HepG2 (cell line): ENCODE data around the gene CAMK2D. TPM values are rescaled to one million over a fixed set of nuclear protein-coding genes. Genes with fewer than 3 reads are reported as not detected.

Experiments used
- ATAC-seq: fragments of 200-7000 bp; cut with Tn5 transposase; 3 replicates; pipeline ENCODE4 v1.9.1; 2020; ENCODE audit warnings: mild to moderate bottlenecking, moderate library complexity
- BruUV-seq: library from RNA; stranded (reverse); fragments of 400-500 nt; replicated peaks from 2 replicates; lab custom pipeline; 2021; lab: Mats Ljungman, UMichigan
- CTCF ChIA-PET: fragments of 300-600 bp; formaldehyde crosslinking; extraction: SDS; loops from one replicate; lab custom pipeline; 2021; ENCODE audit warnings: low total read pairs, inconsistent platforms, low intra/inter-chr PET ratio; lab: Yijun Ruan, JAX
- POLR2A ChIA-PET: fragments of 350-600 bp; sonication (Branson Sonifier 250); formaldehyde crosslinking; loops from one replicate; lab custom pipeline; 2020; ENCODE audit warnings: antibody characterized with exemption, inconsistent platforms; lab: Yijun Ruan, JAX
- DNase-seq: peaks from one replicate; pipeline ENCODE4 v3.0.0-alpha.2; 2015; ENCODE audit warnings: low spot score
- FAIRE-seq: peaks from 3 replicates; lab custom pipeline; 2011; peaks lifted over from hg19 to GRCh38; lab: Jason Lieb, UNC
- H2AFZ ChIP-seq: one replicate; pipeline ENCODE4 v1.6.1; 2011; ENCODE audit warnings: low read length, inconsistent platforms
- H3K27ac ChIP-seq: fragments of 300-600 bp; 3 replicates; pipeline ENCODE4 v1.8.0; 2011; ENCODE audit warnings: mixed run types, mild to moderate bottlenecking, mixed read lengths, low read length, inconsistent platforms; ENCODE audit not compliant: insufficient read depth; ENCODE audit errors: extremely low read length
- H3K27me3 ChIP-seq, 2 experiments: fragments of 200-600 bp in 1 of 2; 2 replicates in 1 of 2; 3 replicates in 1 of 2; pipeline versions ENCODE4 v1.6.0 to v1.8.0; 2011; ENCODE audit warnings: low read length in 2 of 2, mild to moderate bottlenecking in 2 of 2, moderate library complexity in 2 of 2, inconsistent platforms in 1 of 2; ENCODE audit not compliant: insufficient read depth in 2 of 2, control insufficient read depth in 1 of 2
- H3K36me3 ChIP-seq, 2 experiments: fragments of 200-600 bp in 1 of 2; replicated peaks in 1 of 2; 2 replicates in 1 of 2; 3 replicates in 1 of 2; pipeline versions ENCODE4 v1.5.1 to v1.8.0; 2011; ENCODE audit warnings: low read length in 2 of 2, inconsistent platforms in 1 of 2; ENCODE audit not compliant: insufficient read depth in 2 of 2, control insufficient read depth in 1 of 2
- H3K4me1 ChIP-seq: 2 replicates; pipeline ENCODE4 v1.5.1; 2012; ENCODE audit warnings: low read length, inconsistent platforms; ENCODE audit not compliant: insufficient read depth
- H3K4me2 ChIP-seq: 2 replicates; pipeline ENCODE4 v1.6.0; 2011; ENCODE audit warnings: low read depth, low read length, inconsistent platforms
- H3K4me3 ChIP-seq, 3 experiments: fragments of 200-600 bp in 1 of 3; sonication (generic), shearing (Covaris generic) in 1 of 3; replicated peaks in 1 of 3; 2 replicates each; pipeline ENCODE4 v1.5.1; 2011 to 2016; ENCODE audit warnings: low read length in 3 of 3, inconsistent platforms in 2 of 3, low read depth in 2 of 3, mild to moderate bottlenecking in 2 of 3, control low read depth in 1 of 3, mixed read lengths in 1 of 3; ENCODE audit not compliant: insufficient read depth in 1 of 3
- H3K79me2 ChIP-seq: one replicate; pipeline ENCODE4 v1.6.1; 2011; ENCODE audit warnings: low read length, inconsistent platforms; ENCODE audit not compliant: insufficient read depth
- H3K9ac ChIP-seq: 2 replicates; pipeline ENCODE4 v1.6.0; 2011; ENCODE audit warnings: mild to moderate bottlenecking, low read depth, low read length, inconsistent platforms; ENCODE audit not compliant: insufficient read depth
- H3K9me3 ChIP-seq: 2 replicates; pipeline ENCODE4 v1.5.1; 2012; ENCODE audit warnings: mild to moderate bottlenecking, low read length
- H4K20me1 ChIP-seq: 2 replicates; pipeline ENCODE4 v1.6.0; 2011; ENCODE audit warnings: inconsistent platforms, mild to moderate bottlenecking, low read length, moderate library complexity; ENCODE audit not compliant: insufficient read depth
- JUNB ChIP-seq: sonication (generic); formaldehyde crosslinking; IDR thresholded peaks from 2 replicates; pipeline ENCODE4 v1.8.0; 2022; ENCODE audit warnings: missing genetic modification reagents, mild to moderate bottlenecking, borderline replicate concordance
- KLF11 ChIP-seq: IDR thresholded peaks from 2 replicates; pipeline ENCODE4 v1.6.1; 2016; ENCODE audit warnings: missing compliant biosample characterization
- MEF2D ChIP-seq: sonication (generic); formaldehyde crosslinking; IDR thresholded peaks from 2 replicates; pipeline ENCODE4 v1.5.1; 2020; ENCODE audit warnings: mild to moderate bottlenecking, missing genetic modification reagents
- MIER2 ChIP-seq: IDR thresholded peaks from 2 replicates; pipeline ENCODE4 v1.6.1; 2016; ENCODE audit warnings: missing biosample characterization, missing genetic modification reagents
- NCOR1 ChIP-seq: fragments of 200-600 bp; sonication (generic); IDR thresholded peaks from 2 replicates; pipeline ENCODE4 v1.7.0; 2017; ENCODE audit warnings: antibody characterized with exemption, low read length, borderline replicate concordance
- RARA ChIP-seq: IDR thresholded peaks from 2 replicates; pipeline ENCODE4 v1.6.1; 2016; ENCODE audit warnings: missing genetic modification reagents, missing compliant biosample characterization
- RARG ChIP-seq: sonication (generic); formaldehyde crosslinking; IDR thresholded peaks from 2 replicates; pipeline ENCODE4 v1.4.0; 2020; ENCODE audit warnings: low read depth, mild to moderate bottlenecking, missing genetic modification reagents
- RNF219 ChIP-seq: sonication (generic); formaldehyde crosslinking; IDR thresholded peaks from 2 replicates; pipeline ENCODE4 v1.5.0; 2020; ENCODE audit warnings: mild to moderate bottlenecking, missing genetic modification reagents
- TAF1 ChIP-seq: sonication (generic); formaldehyde crosslinking; IDR thresholded peaks from 2 replicates; pipeline ENCODE4 v1.4.0; 2020; ENCODE audit warnings: missing genetic modification reagents
- TBX2 ChIP-seq: sonication (generic); formaldehyde crosslinking; IDR thresholded peaks from 2 replicates; pipeline ENCODE4 v1.5.0; 2020; ENCODE audit warnings: missing genetic modification reagents, mild to moderate bottlenecking, borderline replicate concordance
- ZNF280B ChIP-seq: sonication (generic); formaldehyde crosslinking; IDR thresholded peaks from 2 replicates; pipeline ENCODE4 v1.5.0; 2020; ENCODE audit warnings: missing genetic modification reagents, mild to moderate bottlenecking, borderline replicate concordance
- ZNF614 ChIP-seq: IDR thresholded peaks from 2 replicates; pipeline ENCODE4 v1.6.1; 2018; ENCODE audit warnings: missing biosample characterization, missing genetic modification reagents, inconsistent platforms, borderline replicate concordance
- WGBS: methylation state at CpG from one replicate; pipeline ENCODE4 v1.1.6; 2017; ENCODE audit warnings: low lambda C conversion rate; 5-methylcytosine and 5-hydroxymethylcytosine counted together
- in situ Hi-C: cut with HindIII; loops from 2 replicates; pipeline ENCODE4 v1.10.0; 2017; ENCODE audit warnings: low pct_unique_long_range_greater_than_20kb; ENCODE audit not compliant: extremely low pct_ligation_motif_present
- intact Hi-C: fragments of 100-400 bp; cut with micrococcal nuclease; formaldehyde crosslinking; loops from one replicate; pipeline ENCODE4 v1.10.0; 2022; ENCODE audit not compliant: unreplicated experiment
- polyA plus RNA-seq, 8 experiments: library from polyadenylated mRNA; depleted of rRNA in 3 of 8; stranded (reverse) in 7 of 8; unstranded in 1 of 8; fragments of >200 nt; fragmentation: Illumina TruSeq in 4 of 8; extraction: Trizol in 4 of 8; gene quantifications; 2 replicates each; pipeline versions ENCODE4 v1.2.1 to v1.2.3, GENCODE V29; 2011 to 2016; ENCODE audit warnings: low read depth in 4 of 8, missing spikeins in 1 of 8, mixed read lengths in 1 of 8; ENCODE audit not compliant: insufficient read depth in 1 of 8
- total RNA-seq, 5 experiments: library from RNA; depleted of rRNA; stranded (reverse); fragments of >200 nt; fragmentation: Illumina TruSeq; extraction: Trizol; gene quantifications; 2 replicates each; pipeline ENCODE4 v1.2.3, GENCODE V29; 2016; ENCODE audit warnings: low read depth in 1 of 5
- TF ChIP-seq, protein P1 (sequence below): sonication (generic); formaldehyde crosslinking; IDR thresholded peaks from 2 replicates; pipeline ENCODE4 v1.5.0; 2020; ENCODE audit warnings: mild to moderate bottlenecking, missing genetic modification reagents

Gene CAMK2D
- total and polyA plus RNA-seq, 2 of the 13 experiments (the other 11 are each of a cell fraction or from before 2014, with no cell fraction given): 18.0 to 65.4 TPM

- Histone ChIP-seq H4K20me1 (no peaks in the 10 kb centered on the region), H3K27me3 (no peaks in the 10 kb centered on the region), H3K4me1 (peaks cover 87% of the 10 kb centered on the region), H3K9me3 (no peaks in the 10 kb centered on the region), H3K79me2 (peaks cover 12% of the 10 kb centered on the region), H3K36me3 (no peaks in the 10 kb centered on the region; a peak in 1 of 5 replicates), H3K4me2 (no peak overlapping the region), H3K4me3 (no peak overlapping the region), H3K9ac (no peak overlapping the region), H3K27ac (no peak overlapping the region), H2AFZ (no peak overlapping the region)
- ATAC-seq: no peak
- no TSS peak for BruUV-seq
- intact Hi-C loops: loop anchor here (5.0 kb wide), 2 partner anchors 39 to 96 kb away; no protein-coding TSS in a partner anchor
- ChIA-PET POLR2A (interaction anchor here (1.3 kb wide), 1 partner anchor 41 kb away, joined by 4 read pairs; no protein-coding TSS in a partner anchor), CTCF (no interaction called here)
- in situ Hi-C loops: no loop called here
- TF ChIP-seq KLF11 (no peak), ZNF614 (CRISPR knock-in tag) (no peak), TBX2 (CRISPR knock-in tag) (no peak), ZNF280B (CRISPR knock-in tag) (no peak), TAF1 (no peak)
- DNase-seq: no peak
- 96% methylated on average over 4 of the region's 4 CpGs for WGBS
- FAIRE-seq: no peak
Measured at GRCh38 chr4:113643505-113643904, 118.0 kb downstream of the CAMK2D start.

DNA sequence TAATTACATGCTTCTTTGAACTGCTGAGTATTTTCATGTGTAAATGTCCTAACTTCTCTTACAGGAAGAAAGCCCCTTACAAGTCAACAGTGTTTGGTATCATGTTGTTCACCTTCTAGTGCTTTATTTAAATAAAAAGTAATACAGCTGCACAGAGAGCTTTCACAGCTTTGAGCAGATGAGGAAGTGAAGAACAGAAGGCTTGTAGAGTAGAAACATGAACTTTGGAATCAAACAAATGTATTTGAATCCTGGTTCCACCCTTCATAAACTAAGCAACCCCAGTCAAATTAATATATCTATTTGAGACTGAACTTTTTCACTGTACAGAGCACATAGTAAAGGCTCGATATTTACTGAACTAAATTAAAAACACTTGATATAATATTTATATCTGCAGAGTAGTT lies 120.5 kb downstream of the CAMK2D start:
- Histone ChIP-seq H3K4me2 (peak overlapping the region; percentile 60), H3K9me3 (no peaks in the 10 kb centered on the region), H3K79me2 (peaks cover 14% of the 10 kb centered on the region), H3K36me3 (no peaks in the 10 kb centered on the region), H3K4me3 (peak overlapping the region in 2 of 3 experiments; percentile 4 to 32; a peak in 3 of 6 replicates), H3K27ac (peak overlapping the region; percentile 90), H2AFZ (no peak overlapping the region), H4K20me1 (no peaks in the 10 kb centered on the region), H3K4me1 (peaks cover 94% of the 10 kb centered on the region), H3K27me3 (no peaks in the 10 kb centered on the region), H3K9ac (peak overlapping the region; percentile 43; the same call in 1 of the 2 replicates)
- intact Hi-C loops: loop anchor here (1.0 to 5.0 kb wide), 3 partner anchors 41 to 120 kb away; partner anchors contain the start of gene CAMK2D
- CTCF ChIA-PET: no interaction called here
- WGBS: 3% methylated on average over 1 of the region's 1 CpG
- POLR2A ChIA-PET: interaction anchor here (0.8 to 1.5 kb wide), 3 partner anchors 15 to 120 kb away, joined by 3 to 5 read pairs (median 5); no protein-coding TSS in a partner anchor
- DNase-seq: peak; percentile 89
- ATAC-seq: peak; percentile 81
- FAIRE-seq: peak; percentile 49
- no TSS peak for BruUV-seq
- in situ Hi-C loops: no loop called here
- TF ChIP-seq MEF2D (no peak), MIER2 (CRISPR knock-in tag) (0 out of 2 replicates have a peak, but pooled peaks have one; percentile 15), JUNB (CRISPR knock-in tag) (no peak), RNF219 (no peak), ZNF614 (CRISPR knock-in tag) (peak; percentile 68; the same call in 1 of the 2 replicates), RARA (0 out of 2 replicates have a peak, but pooled peaks have one; percentile 19), NCOR1 (peak; percentile 62; the same call in 1 of the 2 replicates), RARG (no peak)
- TF ChIP-seq, protein P1, sequence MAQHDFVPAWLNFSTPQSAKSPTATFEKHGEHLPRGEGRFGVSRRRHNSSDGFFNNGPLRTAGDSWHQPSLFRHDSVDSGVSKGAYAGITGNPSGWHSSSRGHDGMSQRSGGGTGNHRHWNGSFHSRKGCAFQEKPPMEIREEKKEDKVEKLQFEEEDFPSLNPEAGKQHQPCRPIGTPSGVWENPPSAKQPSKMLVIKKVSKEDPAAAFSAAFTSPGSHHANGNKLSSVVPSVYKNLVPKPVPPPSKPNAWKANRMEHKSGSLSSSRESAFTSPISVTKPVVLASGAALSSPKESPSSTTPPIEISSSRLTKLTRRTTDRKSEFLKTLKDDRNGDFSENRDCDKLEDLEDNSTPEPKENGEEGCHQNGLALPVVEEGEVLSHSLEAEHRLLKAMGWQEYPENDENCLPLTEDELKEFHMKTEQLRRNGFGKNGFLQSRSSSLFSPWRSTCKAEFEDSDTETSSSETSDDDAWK (CRISPR knock-in tag): no peak
